Right renal cortex interstitium (tissue), 3 donors: ENCODE measurements around the gene KCTD1. TPM values are rescaled to one million over a fixed set of nuclear protein-coding genes. Genes with fewer than 3 reads are reported as not detected.

Experiments used
- DNase-seq, 3 donors: peaks; one replicate each; pipeline ENCODE4 v3.0.0-alpha.2; 2013; ENCODE audit warnings: low read depth in 3 of 3, low spot score in 2 of 3
- polyA plus RNA-seq, 3 donors: library from polyadenylated mRNA; unstranded; fragments of 120-200 nt; gene quantifications; one replicate each; pipeline ENCODE4 v1.2.1, GENCODE V29; 2013; ENCODE audit not compliant: insufficient read length in 3 of 3

The KCTD1 gene
- polyA plus RNA-seq, 3 donors: 70.3 to 79.6 (median 77.8) TPM

DNA sequence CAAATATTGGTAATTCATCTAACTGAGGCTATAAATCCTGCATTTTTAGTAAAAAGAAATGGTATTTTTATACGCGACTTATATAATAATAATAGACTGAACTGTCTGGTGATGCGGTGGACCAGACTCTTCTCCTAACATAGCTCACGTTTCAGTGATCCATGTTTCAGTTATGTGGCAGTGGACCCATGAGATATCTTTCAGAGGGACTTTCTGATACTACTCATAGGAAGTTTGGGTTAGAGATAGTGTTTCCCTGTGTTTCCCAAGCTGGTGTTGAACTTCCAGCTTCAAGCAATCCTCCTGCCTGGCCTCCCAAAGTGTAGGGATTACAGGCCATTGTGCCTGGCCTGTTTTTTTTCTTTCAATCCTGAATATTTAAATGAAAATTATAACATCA is 59.2 kb downstream of the KCTD1 start:
- no peak for DNase-seq

DNA sequence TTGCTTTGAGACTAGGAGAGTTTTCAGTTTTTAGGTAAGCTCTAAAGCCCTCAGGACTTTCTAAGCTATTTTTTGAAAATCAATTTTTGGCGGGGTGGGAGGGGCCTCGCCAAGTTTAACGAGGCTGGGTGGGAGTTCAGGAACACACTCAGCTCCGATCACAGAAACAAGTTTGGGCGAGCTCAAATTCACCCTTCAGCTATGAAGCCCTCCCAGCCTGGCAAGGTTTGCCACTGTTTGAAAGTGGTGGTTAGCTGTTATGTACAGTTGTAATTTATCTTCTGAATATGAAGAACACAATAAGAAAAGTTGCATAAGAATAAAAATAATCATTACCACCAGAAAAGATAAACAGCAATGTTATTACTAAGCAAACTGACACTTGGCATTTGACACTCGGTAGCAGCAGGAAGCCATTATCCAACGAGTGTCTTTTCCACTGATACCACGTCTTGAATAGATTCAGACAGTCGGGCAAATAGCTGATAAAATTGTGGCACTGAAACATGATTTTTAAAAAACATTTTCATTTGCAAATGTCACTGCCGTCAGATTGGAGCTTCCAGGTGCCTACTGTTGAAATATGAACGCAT is 59.8 kb downstream of the KCTD1 start:
- no peak for DNase-seq

DNA sequence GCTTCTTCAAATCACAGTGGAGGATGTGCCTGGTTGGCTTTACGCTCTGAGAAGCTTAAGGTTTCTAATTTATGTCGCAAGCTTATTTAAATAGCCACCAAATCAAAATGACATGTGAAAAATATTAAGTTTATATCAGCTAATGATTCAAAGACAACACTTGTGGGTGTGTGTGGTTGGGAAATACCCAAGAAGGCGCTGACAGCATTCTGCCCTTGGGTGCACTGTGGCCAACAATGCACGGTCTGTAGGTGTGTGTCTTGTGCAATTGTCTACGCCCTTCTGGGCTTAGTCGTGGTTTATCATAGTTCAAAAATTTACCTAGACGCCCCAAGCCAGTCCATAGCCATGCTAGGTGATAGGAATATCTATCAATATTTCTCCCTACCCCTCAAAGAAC is 60.9 kb downstream of the KCTD1 start:
- no peak for DNase-seq

DNA sequence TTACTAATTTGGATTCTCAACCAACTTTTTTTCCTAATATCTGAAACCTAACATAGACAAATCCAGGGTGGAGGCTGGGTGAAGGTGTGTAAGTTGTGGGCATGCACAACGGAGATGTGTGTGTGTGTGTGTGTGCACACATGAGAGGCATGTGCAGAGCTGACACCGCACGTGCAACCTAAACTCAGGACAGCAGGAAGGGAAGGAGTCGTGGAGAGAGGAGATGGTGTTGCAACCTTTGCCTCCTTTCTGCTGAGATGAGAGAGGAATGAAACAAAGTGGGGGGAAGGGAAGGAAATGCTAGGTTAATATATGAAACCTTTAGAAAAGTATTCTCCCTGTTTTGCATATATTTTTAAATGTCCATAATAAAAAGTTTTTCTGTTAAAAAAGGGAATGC is 64.7 kb downstream of the KCTD1 start:
- no peak for DNase-seq

DNA sequence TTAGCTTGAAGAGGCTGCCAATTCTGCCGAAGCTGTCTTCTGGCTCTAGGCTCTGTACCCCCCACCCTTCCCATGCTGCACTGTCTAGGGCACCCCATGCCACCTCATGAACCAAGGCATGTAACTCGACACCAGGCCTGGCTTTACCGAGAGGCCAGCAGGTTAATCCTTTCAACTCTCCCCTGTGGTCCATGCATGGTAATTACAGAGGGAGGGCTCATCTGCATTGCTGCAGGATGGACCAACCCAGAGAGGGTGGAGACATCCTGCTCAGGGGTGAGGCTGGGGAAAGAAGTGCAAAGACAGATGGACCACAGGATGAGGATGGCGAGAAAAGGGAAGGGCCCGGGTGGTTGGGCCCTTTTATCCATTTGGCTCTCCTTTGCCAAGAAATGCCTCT is 65.8 kb downstream of the KCTD1 start:
- DNase-seq: no peak

DNA sequence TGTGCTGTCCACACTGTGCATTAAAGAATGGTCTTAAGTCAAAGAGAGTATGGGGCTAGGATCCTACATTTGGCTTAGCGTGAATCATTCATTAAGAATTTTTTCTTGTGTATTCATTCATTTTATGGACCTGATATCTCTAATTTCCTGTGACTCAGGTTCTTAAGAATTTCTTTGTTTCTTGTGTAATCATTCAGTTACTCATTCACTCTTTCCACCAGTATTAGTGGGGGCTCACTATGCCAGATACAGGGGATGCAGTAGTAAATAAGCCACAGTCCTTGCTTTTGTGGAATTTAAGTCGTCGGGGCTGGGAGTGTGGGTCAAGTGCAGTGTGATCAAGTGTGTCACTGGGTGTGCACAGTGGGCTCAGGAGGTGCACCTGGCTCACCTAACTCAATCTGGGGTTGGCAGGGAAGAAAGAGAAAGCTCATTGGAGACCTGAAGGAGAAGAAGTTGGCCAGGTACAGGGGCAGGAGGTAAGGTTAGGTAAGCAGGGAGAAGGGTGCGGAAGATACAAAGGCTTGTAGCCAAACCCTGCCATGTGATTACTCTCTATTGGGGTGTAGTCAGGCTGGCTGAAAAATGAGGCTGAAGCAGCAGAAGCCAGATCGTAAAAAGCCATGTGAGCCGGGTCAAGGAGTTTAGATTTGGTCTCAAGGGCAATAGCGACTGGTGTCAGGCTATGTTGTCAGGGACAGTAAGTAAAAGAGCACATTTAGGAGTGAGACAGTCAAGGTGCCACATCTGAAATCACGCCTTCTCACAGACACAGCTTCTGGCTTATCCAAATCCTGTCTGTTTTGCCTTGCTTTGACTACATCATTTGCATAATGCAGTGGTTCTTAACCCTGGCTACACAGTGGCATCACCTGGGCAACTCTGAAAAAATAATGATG is 67.2 kb downstream of the KCTD1 start:
- peak in 1 of 3 donors; percentile 45 for DNase-seq

DNA sequence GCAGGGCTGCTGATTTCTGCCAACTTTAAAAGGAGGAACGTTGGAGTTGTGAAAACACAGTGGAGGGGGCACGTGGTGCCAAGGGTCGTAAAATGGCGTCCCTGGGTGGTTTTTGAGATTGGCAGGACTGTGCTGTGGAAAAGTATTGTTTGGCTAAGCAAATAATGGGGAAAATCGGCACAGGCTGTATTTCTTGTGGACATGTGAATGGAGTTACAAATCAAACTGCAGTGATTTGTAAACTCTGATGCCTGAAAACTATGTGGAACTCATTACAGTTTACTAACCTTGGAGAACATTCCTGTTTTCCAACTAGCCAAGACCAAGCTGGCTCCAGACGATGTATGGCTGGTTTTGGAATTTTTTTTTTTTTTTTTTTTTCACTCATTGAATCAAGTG is 68.7 kb downstream of the KCTD1 start:
- peak in 2 of 3 donors; percentile 36 to 45 for DNase-seq

DNA sequence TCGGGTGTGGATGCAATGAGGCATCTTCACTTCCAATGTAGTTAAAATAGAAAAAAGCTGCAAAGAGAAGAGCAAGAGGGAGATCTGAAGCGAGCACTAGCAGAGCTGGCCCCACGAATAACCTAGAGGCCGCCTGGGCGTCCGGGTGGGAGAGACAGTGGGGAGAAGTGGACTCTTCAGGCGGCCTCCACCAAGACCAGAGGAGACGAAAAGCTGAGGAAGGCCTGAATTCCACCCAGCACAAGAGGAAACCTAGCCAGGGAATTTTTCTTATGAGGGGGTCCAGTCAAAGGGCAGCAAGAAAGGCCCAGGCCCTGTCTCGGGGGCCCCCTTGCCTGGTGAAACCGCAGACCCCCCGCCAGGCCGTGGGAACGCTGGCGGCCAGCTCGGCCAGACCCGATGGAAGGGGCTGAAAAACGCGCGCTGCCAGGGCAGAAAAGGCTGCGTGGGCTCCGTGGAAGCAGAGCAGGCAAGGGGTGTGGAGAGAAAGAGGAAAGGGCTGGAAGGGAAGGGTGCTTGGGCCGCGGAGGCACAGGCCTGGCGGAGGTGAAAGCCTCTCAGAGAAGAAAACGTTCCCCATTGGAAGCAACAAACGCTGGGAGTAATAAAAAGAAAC is 69.2 kb downstream of the KCTD1 start:
- no peak for DNase-seq

DNA sequence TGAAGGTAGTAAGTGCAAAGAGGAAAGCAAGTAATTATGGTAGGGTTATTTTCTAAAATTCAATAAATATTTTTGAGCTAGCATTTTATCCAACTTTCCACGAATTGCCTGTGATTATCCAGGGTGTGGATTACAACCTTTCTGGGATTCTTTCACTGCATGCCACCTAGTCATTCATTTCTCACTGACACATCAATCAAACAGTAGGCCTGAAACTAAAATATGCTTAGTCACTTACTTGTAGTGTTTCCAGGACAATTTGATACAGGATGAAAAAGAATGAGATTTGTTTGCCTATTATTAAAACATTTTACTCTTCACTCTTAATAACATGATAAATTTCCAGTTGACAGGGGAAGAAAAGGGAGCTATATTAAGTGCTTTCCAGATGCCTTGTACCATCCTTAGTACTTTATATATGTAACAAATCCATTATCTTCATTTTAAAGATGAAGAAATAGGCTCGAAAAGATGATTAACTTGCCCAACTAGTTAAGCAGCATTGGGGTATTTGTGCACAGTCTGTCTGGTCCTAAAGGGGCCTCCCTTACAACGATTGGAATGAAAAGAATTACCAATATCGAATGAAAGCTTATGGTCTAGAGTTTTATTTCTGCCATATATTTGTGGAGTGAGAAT is 70.4 kb downstream of the KCTD1 start:
- no peak for DNase-seq

DNA sequence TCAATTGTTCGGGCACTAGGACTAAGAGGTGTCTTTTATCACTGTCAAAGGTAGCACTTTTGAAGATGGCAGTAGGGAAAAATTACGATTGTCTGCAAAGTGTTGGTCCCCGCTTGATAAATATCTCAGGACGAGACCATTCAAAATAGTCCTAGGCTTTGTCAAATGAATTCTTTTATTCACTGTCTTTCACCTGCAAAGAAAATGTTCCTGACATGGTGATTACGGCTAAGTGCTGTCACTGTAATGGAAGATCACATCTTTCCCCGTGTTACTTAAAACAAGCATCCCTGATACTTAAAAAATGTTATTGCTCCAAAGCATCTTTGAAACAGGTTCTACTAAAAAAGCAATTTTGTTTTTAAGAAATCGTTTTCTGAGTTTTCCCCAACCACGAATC is 71.7 kb downstream of the KCTD1 start:
- DNase-seq: no peak

DNA sequence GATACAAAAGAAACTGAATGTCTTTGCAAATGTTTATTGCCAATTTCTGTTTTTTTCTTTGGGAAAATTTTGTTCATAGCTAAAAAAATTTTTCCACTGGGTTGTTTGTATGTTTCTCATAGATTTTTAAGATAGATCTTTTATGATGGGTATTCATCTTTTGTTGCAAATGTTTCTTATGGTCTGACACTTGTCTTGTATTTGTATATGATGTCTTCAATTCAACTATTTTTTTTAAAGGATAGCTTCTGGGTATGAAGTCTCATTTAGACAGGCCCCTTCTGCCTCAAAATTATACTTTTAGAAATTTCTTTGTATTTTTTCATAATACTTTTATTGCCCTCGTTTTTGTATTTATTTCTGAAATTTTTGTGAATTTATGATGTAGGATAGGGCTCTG is 73.8 kb downstream of the KCTD1 start:
- DNase-seq: no peak

DNA sequence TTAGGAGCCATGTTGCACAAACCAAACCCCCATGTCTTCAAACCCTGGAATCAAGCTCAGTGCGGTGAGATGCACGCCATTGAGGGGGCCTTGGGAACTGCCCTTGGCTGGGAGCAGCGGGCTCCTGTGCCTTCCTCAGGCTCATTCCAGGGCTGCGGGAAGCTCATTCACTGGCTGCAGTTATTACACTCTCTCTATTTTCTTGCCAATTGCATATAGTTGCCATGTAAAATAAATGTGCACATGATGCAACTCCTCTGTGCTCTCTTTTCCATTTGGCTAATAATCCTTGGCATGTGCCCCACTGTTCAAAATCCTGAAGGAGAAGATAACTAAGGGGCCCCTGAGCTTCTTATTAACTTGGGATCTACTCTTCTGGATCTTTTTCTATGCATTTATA is 74.7 kb downstream of the KCTD1 start:
- DNase-seq: no peak

DNA sequence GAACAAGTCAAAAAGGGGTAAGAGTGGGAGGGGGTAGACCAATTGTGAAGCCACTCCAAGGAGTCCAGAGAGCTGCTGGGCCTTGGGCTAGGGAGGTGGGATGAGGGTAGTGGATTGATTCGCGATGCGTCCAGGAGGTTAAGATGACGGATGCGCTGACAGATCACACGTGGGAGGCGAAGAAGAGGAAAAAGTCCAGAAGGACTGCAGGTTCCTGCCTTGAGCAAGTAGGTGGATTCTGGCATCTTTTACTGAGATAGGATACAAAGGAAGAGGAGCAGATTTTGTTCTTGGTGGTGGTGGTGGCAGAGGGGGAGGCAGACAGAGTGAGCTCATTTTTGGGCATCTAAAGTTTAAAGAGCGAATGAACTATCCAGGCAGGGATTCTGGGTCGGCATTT is 76.5 kb downstream of the KCTD1 start:
- DNase-seq: no peak

DNA sequence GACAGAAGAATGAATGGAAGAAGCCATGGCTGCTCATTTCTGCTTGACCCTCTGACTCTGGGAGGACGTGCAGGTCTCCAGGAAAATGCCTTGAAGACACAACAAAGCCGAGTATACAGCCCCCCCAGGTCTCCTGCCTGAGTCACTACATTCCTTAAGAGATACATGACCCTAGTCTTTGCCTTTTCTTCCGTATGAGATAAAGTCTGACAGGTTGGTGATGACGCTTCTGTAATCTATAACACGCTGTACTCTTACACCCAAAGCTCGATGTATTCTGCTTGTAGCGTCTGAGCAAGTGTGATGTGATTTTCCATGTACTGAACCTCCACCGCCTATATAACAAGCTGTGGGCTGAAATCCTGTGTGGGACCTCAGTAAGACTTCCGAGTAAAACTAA is 77.3 kb downstream of the KCTD1 start:
- DNase-seq: no peak

DNA sequence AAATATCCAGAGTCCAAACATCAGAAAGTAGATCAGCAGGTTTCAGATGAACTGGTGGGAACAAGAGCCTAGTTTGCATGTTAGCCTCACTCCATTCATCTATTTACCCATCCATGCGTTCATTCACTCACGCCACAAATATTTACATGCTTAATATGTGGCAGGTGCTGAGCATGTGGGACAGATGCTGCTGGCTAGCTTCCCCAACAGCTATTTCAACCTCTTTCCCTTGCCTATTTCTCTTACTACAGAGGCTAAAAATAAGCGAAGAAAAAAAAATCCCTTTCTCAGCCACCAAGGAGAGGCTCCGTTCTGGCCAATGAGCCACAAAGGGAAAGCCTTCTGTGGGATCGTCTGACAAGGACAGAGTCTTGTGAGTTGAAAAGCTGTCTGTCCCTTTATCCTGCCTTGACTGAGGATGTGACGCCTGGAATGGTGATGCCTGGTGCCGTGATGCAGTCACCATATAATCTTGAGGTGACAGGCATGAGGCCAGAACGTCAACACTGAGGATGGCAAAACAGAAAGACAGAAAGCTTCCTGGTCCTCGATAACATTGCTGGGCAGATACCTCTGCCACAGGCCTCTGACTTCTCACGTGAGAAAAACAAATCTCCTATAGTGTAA is 78.2 kb downstream of the KCTD1 start:
- no peak for DNase-seq

DNA sequence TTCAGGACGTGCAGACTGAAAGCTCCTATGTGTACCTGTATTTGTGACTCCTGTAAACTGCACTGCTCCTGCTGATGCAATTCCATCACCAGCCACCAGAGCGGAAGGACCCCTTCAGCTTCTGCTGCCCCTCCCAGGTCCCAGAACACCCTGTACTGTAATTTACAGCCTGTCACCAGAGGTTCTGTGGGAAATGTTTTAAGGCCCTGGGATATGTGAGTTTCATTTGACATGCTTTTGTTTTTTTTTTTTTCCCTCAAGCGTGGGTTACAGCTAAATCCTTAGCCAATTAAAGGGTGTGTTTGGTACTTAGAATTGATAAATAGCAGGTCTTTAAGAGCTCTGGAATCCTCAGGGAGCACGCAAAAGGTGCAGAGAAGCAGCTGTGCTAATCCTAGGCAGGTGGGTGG is 79.4 kb downstream of the KCTD1 start:
- peak in 1 of 3 donors; percentile 63 for DNase-seq

DNA sequence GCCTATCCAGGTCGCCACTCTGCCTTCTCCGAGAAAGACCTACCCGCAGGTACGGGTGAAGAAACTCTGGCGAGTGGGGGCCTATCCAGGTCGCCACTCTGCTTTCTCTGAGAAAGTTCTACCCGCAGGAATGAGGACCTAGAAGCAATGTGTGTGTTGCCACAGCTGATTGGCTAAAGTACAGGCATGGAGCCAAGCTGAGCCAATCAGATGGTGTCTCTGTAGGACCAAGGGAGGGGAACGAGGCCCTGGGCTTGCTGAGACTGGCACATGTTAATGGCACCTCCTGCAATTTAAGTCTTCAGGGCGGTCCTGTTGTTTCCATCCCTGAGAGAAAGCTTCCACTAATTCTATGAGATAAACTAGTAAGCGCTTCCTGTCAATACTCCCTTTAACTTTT is 82.3 kb downstream of the KCTD1 start:
- no peak for DNase-seq

DNA sequence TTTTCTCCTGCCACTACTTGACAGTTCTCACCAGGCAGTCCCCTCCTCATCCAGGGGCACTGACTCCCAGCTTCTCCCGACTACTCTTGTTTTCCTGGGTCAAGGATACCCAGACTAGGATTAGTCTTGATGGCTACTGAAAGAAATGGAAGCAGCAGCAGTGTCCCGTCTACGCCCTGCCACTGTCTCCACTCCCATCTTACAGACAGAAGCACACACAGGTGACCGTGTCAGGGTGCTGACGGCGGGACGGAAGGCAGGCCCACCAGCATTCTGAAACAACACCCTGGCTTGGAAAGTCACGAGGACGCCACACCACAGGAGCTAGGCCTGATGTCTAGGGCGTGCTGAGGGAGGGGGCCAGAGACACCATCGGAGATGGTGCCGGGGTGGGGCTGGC is 82.9 kb downstream of the KCTD1 start:
- DNase-seq: no peak

DNA sequence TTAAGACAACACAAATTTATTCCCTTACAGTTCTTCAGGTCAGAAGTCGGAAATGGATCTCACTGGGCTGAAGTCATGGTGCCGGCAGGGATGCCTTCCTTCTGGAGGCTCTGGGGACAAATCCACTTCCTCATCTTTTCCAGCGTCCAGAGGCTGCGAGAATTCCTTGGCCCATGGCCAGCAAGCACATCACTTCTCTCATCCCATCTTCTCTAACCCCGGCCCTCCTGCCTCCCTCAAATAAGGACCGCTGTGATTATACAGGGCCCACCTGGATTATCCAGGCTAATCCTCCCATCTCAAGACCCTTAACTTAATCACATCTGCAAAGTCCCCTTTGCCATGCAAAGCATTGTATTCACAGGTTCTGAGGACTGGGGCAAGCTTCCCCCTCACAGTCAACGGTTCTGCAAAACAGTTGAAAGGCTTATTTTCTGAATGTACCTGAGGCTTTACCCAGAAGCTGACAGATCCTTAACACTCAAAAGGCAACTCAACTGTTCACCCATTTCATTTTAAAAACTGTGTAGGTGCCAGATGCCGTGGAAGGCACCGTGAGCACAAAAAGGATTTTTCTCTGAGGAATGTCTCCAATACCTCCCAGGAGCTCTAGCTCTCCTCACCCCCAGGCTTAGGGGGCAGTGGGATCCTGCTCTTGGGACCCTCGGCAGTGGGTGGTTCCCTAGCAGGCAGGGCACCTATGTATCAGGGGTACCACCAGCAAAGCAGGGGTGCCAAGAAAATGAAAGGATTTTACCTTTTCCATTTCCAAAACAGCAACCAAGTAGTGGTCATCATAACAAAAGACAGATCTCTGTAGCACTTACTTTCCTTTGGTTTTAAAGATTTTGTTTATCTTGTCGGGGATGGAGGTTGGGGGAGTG is 84.0 kb downstream of the KCTD1 start:
- DNase-seq: no peak

DNA sequence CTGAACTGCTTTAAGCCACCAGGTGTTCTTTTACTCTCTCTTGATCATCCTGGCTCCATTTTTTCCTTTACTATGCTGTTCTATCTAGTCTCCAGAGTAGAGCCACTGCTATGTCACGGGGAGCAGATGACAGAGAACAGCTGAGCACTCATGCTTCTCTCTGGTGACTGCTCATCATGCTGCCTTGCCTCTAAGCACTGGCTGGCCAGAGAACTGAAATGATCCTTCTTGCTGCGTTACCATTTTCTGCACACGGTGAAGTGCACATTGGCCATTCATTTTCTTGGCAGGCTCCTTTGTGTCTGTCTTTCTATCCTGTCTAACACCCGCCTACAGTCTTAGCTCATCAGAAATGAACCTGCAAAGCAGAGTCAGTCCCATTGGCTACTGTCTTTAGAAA is 86.0 kb downstream of the KCTD1 start:
- no peak for DNase-seq
